Activated T-helper 17 cell treated with anti-CD3 and anti-CD28 coated beads, Interleukin-2, amount 50 U/mL, for 72 hours (primary cell): ENCODE measurements around the gene SLC15A1. TPM values are rescaled to one million over a fixed set of nuclear protein-coding genes. Genes with fewer than 3 reads are reported as not detected.

Source experiments
- ATAC-seq: fragments of 150-1000 bp; cut with Tn5 transposase; replicated peaks from 2 replicates; pipeline ENCODE4 v1.10.0; 2021; ENCODE audit warnings: mild to moderate bottlenecking, moderate library complexity
- H3K27ac Mint-ChIP-seq: one replicate; pipeline ENCODE4 v1.8.0; 2022; ENCODE audit warnings: mixed read lengths
- H3K27me3 Mint-ChIP-seq: one replicate; pipeline ENCODE4 v1.8.0; 2022; ENCODE audit warnings: mixed read lengths
- H3K36me3 Mint-ChIP-seq: one replicate; pipeline ENCODE4 v1.8.0; 2022; ENCODE audit warnings: low read depth, mild to moderate bottlenecking, mixed read lengths
- H3K4me1 Mint-ChIP-seq: one replicate; pipeline ENCODE4 v1.8.0; 2022; ENCODE audit warnings: mixed read lengths
- H3K4me3 Mint-ChIP-seq: one replicate; pipeline ENCODE4 v1.8.0; 2022; ENCODE audit warnings: mild to moderate bottlenecking, mixed read lengths
- H3K9me3 Mint-ChIP-seq: one replicate; pipeline ENCODE4 v1.8.0; 2022; ENCODE audit warnings: mixed read lengths
- total RNA-seq, 2 donors: library from RNA; stranded (reverse); gene quantifications; one replicate each; pipeline ENCODE4 v1.2.3, GENCODE V29; 2022

The SLC15A1 gene
- total RNA-seq, 2 donors from 2014 or later: not detected

GRCh38 chr13:98678741-98679140 lies 73.7 kb downstream of the SLC15A1 start:
- H3K27me3 Mint-ChIP-seq: peaks cover 16% of the 10 kb centered on the region
- ATAC-seq: no peak
- H3K4me1 Mint-ChIP-seq: no peaks in the 10 kb centered on the region
- no peaks in the 10 kb centered on the region for H3K36me3 Mint-ChIP-seq
- no peak overlapping the region for H3K27ac Mint-ChIP-seq
- H3K4me3 Mint-ChIP-seq: no peak overlapping the region
- H3K9me3 Mint-ChIP-seq: no peaks in the 10 kb centered on the region

GRCh38 chr13:98677398-98677797 lies 75.1 kb downstream of the SLC15A1 start:
- H3K4me3 Mint-ChIP-seq: no peak overlapping the region
- ATAC-seq: no peak
- peaks cover 7% of the 10 kb centered on the region for H3K27me3 Mint-ChIP-seq
- H3K9me3 Mint-ChIP-seq: no peaks in the 10 kb centered on the region
- no peak overlapping the region for H3K27ac Mint-ChIP-seq
- no peaks in the 10 kb centered on the region for H3K36me3 Mint-ChIP-seq
- H3K4me1 Mint-ChIP-seq: no peaks in the 10 kb centered on the region

GRCh38 chr13:98676239-98676638 lies 76.2 kb downstream of the SLC15A1 start:
- no peak for ATAC-seq
- Mint-ChIP-seq H3K4me3 (no peak overlapping the region), H3K9me3 (no peaks in the 10 kb centered on the region), H3K27me3 (peaks cover 3% of the 10 kb centered on the region), H3K4me1 (no peaks in the 10 kb centered on the region), H3K27ac (no peak overlapping the region), H3K36me3 (no peaks in the 10 kb centered on the region)

- Mint-ChIP-seq H3K4me3 (no peak overlapping the region), H3K27ac (peak overlapping the region; percentile 53), H3K36me3 (no peaks in the 10 kb centered on the region), H3K9me3 (no peaks in the 10 kb centered on the region), H3K4me1 (no peaks in the 10 kb centered on the region), H3K27me3 (peaks cover 3% of the 10 kb centered on the region)
- ATAC-seq: no peak
These were observed 76.6 kb downstream of the SLC15A1 start for GRCh38 chr13:98675837-98676236.

GRCh38 chr13:98675066-98675465 lies 77.4 kb downstream of the SLC15A1 start:
- no peak overlapping the region for H3K4me3 Mint-ChIP-seq
- H3K27ac Mint-ChIP-seq: peak overlapping the region; percentile 53
- peaks cover 6% of the 10 kb centered on the region for H3K27me3 Mint-ChIP-seq
- no peaks in the 10 kb centered on the region for H3K4me1 Mint-ChIP-seq
- ATAC-seq: no peak
- H3K9me3 Mint-ChIP-seq: no peaks in the 10 kb centered on the region
- no peaks in the 10 kb centered on the region for H3K36me3 Mint-ChIP-seq

- H3K4me1 Mint-ChIP-seq: no peaks in the 10 kb centered on the region
- peaks cover 10% of the 10 kb centered on the region for H3K27me3 Mint-ChIP-seq
- no peak overlapping the region for H3K27ac Mint-ChIP-seq
- H3K4me3 Mint-ChIP-seq: no peak overlapping the region
- peak; percentile 81 for ATAC-seq
- H3K9me3 Mint-ChIP-seq: no peaks in the 10 kb centered on the region
- H3K36me3 Mint-ChIP-seq: no peaks in the 10 kb centered on the region
These were observed 79.4 kb downstream of the SLC15A1 start for GRCh38 chr13:98672947-98673613.

GRCh38 chr13:98668155-98668554 lies 84.3 kb downstream of the SLC15A1 start:
- Mint-ChIP-seq H3K4me3 (no peak overlapping the region), H3K27me3 (peaks cover 18% of the 10 kb centered on the region), H3K9me3 (no peaks in the 10 kb centered on the region), H3K36me3 (no peaks in the 10 kb centered on the region), H3K27ac (no peak overlapping the region), H3K4me1 (peaks cover 16% of the 10 kb centered on the region)
- no peak for ATAC-seq

- peaks cover 16% of the 10 kb centered on the region for H3K4me1 Mint-ChIP-seq
These were observed 86.9 kb downstream of the SLC15A1 start for GRCh38 chr13:98665638-98665995.

GRCh38 chr13:98664924-98665637 lies 87.4 kb downstream of the SLC15A1 start:
- Mint-ChIP-seq H3K36me3 (no peaks in the 10 kb centered on the region), H3K4me1 (peaks cover 16% of the 10 kb centered on the region), H3K4me3 (peak overlapping the region; percentile 51), H3K27ac (peak overlapping the region; percentile 70), H3K9me3 (no peaks in the 10 kb centered on the region), H3K27me3 (peaks cover 15% of the 10 kb centered on the region)
- ATAC-seq: no peak

More at GRCh38 chr13:98665638-98665995, 86.9 kb downstream of the SLC15A1 start:
- ATAC-seq: no peak
- Mint-ChIP-seq H3K27ac (no peak overlapping the region), H3K36me3 (no peaks in the 10 kb centered on the region), H3K27me3 (peaks cover 18% of the 10 kb centered on the region), H3K4me3 (no peak overlapping the region), H3K9me3 (no peaks in the 10 kb centered on the region)

- Mint-ChIP-seq H3K4me1 (peaks cover 16% of the 10 kb centered on the region), H3K4me3 (peak overlapping the region; percentile 51)
These were observed 88.0 kb downstream of the SLC15A1 start for GRCh38 chr13:98664510-98664909.

GRCh38 chr13:98664047-98664446 lies 88.4 kb downstream of the SLC15A1 start:
- Mint-ChIP-seq H3K4me1 (peaks cover 16% of the 10 kb centered on the region), H3K4me3 (peak overlapping the region; percentile 51), H3K27ac (peak overlapping the region; percentile 70), H3K36me3 (no peaks in the 10 kb centered on the region), H3K27me3 (peaks cover 12% of the 10 kb centered on the region), H3K9me3 (no peaks in the 10 kb centered on the region)
- ATAC-seq: peak; percentile 99

More at GRCh38 chr13:98664510-98664909, 88.0 kb downstream of the SLC15A1 start:
- no peaks in the 10 kb centered on the region for H3K36me3 Mint-ChIP-seq
- no peak for ATAC-seq
- H3K9me3 Mint-ChIP-seq: no peaks in the 10 kb centered on the region
- peak overlapping the region; percentile 70 for H3K27ac Mint-ChIP-seq
- peaks cover 15% of the 10 kb centered on the region for H3K27me3 Mint-ChIP-seq

- Mint-ChIP-seq H3K36me3 (no peaks in the 10 kb centered on the region), H3K4me1 (peaks cover 5% of the 10 kb centered on the region), H3K27me3 (no peaks in the 10 kb centered on the region), H3K9me3 (no peaks in the 10 kb centered on the region), H3K27ac (no peak overlapping the region), H3K4me3 (no peak overlapping the region)
- no peak for ATAC-seq
These were observed 94.3 kb downstream of the SLC15A1 start for GRCh38 chr13:98658131-98658530.

GRCh38 chr13:98657506-98658085 lies 94.9 kb downstream of the SLC15A1 start:
- H3K36me3 Mint-ChIP-seq: no peaks in the 10 kb centered on the region
- no peak overlapping the region for H3K4me3 Mint-ChIP-seq
- H3K27me3 Mint-ChIP-seq: no peaks in the 10 kb centered on the region
- H3K9me3 Mint-ChIP-seq: no peaks in the 10 kb centered on the region
- ATAC-seq: no peak
- H3K27ac Mint-ChIP-seq: no peak overlapping the region
- peaks cover 5% of the 10 kb centered on the region for H3K4me1 Mint-ChIP-seq

GRCh38 chr13:98656223-98656622 lies 96.2 kb downstream of the SLC15A1 start:
- H3K9me3 Mint-ChIP-seq: no peaks in the 10 kb centered on the region
- H3K36me3 Mint-ChIP-seq: no peaks in the 10 kb centered on the region
- H3K27me3 Mint-ChIP-seq: no peaks in the 10 kb centered on the region
- H3K27ac Mint-ChIP-seq: no peak overlapping the region
- peaks cover 5% of the 10 kb centered on the region for H3K4me1 Mint-ChIP-seq
- H3K4me3 Mint-ChIP-seq: no peak overlapping the region
- no peak for ATAC-seq

- H3K9me3 Mint-ChIP-seq: no peaks in the 10 kb centered on the region
- ATAC-seq: peak; percentile 95
- peak overlapping the region; percentile 49 for H3K4me3 Mint-ChIP-seq
- H3K36me3 Mint-ChIP-seq: no peaks in the 10 kb centered on the region
- peaks cover 5% of the 10 kb centered on the region for H3K4me1 Mint-ChIP-seq
- H3K27me3 Mint-ChIP-seq: no peaks in the 10 kb centered on the region
- H3K27ac Mint-ChIP-seq: peak overlapping the region; percentile 68
These were observed 98.9 kb downstream of the SLC15A1 start for GRCh38 chr13:98653463-98653985.
